T-helper 9 cell (primary cell): Measurements from ENCODE around the gene MKX.

Experiments used
- DNase-seq: peaks from one replicate; pipeline ENCODE4 v3.0.0-alpha.2; 2020
- total RNA-seq, 2 donors: gene quantifications; one replicate each; lab custom pipeline; 2026; lab: John Stamatoyannopoulos, UW

MKX gene, protein sequence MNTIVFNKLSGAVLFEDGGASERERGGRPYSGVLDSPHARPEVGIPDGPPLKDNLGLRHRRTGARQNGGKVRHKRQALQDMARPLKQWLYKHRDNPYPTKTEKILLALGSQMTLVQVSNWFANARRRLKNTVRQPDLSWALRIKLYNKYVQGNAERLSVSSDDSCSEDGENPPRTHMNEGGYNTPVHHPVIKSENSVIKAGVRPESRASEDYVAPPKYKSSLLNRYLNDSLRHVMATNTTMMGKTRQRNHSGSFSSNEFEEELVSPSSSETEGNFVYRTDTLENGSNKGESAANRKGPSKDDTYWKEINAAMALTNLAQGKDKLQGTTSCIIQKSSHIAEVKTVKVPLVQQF
- 0 to 0.56 reads per million in 2 donors for total RNA-seq

DNA sequence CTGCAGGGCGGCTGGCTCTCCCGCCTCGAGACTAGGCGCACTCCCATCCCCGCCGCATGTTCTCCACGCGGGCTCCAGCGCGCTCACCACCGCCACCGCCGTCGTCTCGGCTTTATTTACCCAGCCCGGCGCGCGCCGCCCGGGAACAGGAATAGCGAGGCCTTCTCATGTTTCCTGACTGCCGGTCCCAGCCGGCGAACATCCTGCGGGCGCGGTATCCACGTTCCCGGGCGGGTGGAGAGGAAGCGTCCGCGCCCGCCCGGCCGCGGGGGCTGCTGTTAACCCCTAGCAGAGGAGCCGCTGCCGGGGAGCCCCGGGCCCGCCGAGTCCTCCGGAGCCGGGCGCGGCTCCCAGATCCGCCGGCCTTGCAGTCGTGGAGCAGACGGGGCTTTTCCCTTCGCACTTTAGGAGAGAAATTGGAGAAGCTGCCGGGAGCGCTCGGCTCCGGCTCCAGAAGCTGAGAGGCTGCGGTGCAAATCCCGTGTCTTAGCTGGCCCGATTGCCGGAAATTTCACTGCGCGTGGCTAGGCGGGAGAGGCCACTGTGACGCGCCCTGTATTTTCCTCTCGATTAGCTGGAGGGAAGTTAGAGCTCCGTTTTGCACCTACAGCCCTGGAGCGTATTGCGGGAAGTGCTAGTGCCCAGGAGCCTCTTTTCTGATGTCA lies at the start of gene MKX:
Gene MKX (minus strand): TSS at position 88 of the 665 bp plus-strand sequence. CDS start 2,404 bp downstream, outside the sequence.
- DNase-seq: peak; percentile 17

DNA sequence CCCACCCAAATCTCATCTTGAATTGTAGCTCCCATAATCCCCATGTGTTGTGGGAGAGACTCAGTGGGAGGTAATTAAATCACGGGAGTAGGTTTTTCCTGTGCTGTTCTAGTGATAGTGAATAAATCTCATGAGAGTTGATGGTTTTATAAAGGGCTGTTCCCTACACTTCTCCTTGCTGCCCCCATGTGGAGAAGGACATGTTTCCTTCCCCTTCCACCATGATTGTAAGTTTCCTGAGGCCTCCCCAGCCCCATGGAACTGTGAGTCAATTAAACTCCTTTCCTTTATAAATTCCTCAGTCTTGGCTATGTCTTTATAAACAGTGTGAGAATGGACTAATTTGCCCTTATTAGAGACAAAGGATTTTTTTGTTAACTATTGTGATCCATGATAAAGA lies 48.5 kb upstream of the MKX start:
- no peak for DNase-seq

DNA sequence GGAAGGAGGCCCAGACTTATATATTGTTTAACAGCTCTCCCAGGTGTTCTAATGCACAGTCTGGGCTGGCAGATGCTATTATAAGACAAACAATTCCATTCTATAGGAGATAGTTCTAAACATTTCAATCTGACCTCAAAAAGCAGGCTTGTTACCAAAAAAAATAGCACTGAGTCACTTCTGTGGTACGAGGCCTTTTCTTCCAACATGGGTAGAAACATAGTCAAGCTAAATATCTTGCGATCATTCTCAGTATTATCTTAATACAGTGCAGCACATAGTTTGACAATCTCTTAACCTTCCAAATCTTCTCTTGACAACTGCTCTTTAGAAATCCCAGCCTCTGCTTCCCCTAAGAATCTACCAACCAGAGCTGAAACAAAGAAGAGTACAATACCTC lies 46.6 kb upstream of the MKX start:
- DNase-seq: no peak

DNA sequence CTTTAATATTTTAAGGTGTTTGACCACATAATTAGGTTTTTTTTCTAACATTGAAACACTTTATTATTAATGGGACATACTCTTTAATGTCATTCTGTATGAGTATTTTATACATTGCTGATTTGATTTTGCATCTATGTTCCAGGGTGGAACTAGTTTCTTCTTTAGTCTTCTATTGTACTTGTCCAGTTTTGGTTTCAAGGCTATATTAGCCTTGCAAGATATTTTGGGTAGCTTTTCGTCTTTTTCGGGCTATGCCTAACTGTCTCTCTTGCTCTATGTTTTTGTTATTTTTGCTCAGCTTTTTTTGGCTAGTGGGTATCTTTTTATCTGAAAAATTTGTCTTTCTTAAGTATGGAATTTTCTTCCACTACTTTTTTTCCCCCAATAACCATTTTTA lies 38.7 kb upstream of the MKX start:
- DNase-seq: no peak

DNA sequence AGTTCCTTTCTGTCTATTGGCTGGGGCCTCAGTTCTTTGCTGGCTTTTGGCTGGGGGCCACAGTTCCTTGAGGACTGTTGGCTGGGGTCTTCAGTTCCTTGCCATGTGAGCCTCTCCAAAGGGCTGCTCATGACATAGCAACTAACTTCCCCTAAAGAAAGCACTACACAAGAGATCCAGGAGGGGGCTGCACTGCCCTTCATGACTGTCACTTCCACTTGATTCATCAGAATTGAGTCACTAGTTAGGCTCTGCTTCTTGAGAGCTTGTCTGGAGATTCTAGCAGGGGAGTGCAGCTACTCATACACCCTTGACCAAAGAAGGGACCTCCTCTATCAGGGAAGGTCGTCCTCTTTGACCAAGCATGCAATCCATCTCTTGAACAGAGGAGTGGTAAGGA lies 38.0 kb upstream of the MKX start:
- DNase-seq: no peak

DNA sequence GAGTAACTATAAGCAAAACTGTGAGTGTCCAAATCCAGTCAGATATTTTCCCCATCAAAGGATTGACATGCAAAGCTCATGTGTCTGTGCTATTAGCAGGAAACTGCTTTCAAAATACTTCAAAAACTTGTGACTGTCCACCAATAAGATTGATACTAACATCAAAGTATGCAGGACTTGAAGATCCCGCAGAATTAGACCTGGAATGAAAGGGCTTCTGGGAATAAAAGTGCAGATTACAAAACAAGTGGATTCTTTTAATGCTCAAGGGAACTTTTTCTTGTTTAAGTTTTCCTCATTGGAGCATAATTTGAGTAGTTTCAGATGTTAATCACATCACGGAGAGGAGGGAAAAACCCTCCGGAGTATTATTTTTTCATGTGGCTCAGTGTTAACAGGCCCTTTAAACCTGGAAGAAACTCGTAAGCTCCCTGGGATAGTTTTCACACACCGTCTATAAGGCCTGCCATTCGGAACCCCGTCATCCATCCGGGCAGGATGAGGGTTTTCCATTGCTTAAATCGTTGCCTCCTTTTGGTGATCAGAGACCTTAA lies 33.9 kb upstream of the MKX start:
- no peak for DNase-seq

DNA sequence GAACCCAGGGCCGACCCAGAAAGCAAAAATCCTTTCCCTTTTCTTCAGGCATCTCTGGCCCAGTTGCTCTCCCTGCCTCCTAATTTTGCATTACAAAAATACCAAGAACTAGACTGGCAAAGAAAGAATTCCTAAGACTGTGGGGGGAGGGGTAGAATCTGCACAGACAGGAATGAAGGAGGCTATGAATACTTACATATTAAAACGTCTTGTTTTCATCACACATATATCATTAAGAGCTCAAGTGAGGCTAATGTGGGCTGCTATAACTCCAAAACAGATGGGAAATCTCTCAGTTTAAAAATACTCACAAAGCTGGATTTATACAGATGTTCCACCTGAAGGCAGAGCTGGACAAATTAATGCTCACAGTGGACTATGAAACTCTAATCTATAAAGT lies 29.2 kb upstream of the MKX start:
- DNase-seq: no peak

DNA sequence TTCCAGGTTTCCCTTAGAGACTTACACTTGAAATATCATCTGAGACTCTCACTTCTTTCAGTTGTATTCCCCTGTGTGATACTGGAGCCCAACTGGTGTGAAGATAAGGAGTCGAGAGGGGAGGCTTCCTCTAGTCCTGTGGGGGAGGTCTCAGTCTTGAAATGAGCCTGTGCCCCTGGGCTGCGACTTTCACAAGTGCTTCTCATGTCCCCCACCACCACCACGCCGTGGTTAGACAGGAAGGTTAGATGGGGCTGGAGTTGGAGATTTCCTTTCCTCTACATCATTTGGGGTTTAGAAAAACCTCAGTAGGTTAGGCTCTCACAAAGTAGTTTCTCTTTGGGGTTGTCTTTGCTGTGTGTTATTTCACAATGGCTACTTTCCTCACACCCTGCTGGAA lies 25.6 kb upstream of the MKX start:
- DNase-seq: no peak

DNA sequence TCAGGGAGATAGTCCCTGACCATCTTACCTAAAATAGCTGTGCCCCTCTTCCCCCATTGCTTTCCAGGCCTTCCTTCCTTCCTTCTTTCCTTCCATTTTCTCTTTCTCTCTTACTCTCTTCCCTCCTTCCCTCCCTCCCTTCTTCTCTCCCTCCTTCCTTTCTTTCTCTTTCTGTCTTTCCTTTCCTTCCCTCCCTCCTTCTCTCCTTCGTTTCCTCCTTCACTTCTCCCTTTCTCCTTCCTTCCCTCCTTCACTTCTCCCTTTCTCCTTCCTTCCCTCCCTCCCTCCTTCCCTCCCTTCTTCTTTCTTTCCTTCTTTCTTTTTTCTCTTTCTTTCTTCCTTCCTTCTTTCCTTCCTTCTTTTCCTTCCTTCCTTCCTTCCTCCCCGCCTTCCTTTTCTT lies 24.6 kb upstream of the MKX start:
- DNase-seq: no peak

DNA sequence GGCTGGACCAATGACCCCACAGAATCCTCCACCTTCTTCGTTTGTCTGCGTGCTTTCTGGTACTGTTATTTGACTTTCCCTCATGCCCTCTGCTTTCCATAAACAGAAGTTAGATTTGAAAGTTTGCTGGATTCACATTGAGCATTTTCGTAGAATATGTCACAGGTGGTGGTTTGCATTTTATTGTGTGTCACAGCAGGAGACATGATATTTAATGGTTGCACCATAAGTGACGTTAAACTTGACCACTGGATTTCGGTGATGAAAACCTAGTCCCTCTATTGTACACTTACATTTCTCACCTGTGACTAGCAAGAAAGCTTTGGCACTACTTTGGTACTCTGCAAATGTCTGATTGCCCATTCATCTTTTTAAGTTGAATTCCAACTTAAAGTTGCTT lies 15.2 kb upstream of the MKX start:
- DNase-seq: no peak

DNA sequence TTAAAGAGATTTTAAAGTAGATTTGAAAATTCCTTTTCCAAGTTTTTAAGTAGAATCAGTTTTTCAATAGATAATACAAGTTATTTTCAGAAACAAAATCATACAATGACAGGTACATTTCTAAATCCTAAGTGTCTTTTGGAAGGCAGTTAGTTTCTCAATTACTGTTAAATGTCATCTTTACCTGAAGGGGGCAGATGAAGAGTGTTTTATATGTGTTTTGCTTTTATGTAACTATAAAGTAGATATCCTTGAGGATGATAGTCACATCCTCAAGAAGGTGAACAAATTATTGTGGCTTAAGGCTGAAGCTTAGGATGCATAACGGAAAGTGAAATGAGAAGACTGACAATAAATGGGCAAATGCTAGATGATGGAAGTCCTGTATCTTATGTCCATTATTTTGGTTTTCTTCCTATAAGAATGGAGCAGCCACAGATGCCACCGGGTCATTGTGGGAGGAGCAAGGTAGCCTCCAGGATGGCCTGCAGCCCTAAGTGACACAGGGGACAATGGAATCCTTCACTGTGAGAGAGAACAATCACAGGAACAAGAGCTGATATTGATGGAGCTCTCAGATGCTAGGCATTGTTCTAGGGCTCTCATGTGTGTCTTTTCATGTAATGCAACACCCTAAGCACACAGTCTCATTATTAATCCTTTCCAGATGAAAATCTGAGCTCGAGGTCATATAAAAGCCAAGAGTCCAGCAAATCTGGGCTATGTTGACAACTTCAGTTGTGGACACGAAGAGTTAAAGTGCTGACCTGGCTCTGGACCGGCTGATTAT lies 14.1 kb upstream of the MKX start:
- no peak for DNase-seq

DNA sequence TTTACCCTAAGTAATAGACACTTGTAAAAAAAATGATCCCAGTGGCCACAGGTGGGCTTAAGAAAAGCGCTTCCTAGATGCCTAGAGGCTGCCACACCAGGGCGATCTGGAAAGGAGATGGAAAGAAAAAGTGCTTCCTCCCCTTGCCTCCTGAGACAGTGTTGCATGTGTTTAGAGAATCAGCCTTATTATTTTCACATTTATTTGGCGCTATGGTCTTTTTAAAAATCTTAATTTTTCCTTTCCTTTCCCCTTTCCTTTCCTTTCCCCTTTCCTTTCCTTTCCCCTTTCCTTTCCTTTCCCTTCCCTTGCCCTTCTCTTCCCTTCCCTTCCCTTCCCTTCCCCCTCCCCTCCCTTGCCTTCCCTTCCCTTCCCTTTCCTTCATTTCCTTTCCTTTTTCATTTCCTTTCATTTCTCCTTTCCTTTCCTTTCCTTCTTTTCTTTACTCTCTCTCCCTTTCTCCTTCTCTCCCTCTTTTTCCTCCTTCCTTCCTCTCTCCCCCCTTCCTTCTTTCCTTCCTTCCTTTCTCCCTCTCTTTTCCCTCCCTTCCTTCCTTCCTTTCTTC lies 7.1 kb upstream of the MKX start:
- no peak for DNase-seq

DNA sequence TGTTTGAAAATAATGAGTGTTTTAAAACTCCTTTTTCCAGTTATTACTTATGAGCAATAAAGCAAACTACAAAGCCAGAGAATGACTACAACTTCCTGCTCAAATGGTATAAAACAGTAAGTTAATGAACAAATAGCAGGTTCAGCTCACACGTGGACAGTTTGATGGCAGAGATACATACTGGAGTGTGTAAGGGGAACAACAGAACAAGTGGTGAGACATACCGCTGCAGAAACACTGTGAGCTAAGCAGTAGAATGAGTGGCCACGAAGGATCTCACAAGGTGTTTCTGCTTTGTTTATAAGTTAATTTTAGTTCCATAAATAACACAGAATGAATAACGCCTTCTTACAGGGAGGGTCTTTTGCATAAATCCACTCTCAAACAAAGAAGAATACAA lies 3.0 kb upstream of the MKX start:
- no peak for DNase-seq

DNA sequence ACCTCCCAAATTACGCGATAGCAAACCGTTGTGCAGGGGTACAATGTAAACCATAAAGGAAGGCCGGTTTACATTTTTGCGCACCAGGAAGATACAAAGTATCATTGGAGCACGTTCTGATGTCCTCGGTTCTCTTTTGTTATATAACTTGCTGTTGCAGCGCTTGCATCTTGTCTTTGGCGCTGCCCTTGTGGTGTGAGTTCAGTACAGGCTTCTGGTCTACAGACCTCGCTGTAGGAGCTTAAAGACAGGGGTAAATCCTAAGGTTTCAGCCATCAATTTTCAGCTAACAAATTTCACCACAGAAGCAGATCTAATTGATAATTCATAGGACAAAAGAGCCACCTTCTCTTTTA lies 1.5 kb upstream of the MKX start:
- no peak for DNase-seq

DNA sequence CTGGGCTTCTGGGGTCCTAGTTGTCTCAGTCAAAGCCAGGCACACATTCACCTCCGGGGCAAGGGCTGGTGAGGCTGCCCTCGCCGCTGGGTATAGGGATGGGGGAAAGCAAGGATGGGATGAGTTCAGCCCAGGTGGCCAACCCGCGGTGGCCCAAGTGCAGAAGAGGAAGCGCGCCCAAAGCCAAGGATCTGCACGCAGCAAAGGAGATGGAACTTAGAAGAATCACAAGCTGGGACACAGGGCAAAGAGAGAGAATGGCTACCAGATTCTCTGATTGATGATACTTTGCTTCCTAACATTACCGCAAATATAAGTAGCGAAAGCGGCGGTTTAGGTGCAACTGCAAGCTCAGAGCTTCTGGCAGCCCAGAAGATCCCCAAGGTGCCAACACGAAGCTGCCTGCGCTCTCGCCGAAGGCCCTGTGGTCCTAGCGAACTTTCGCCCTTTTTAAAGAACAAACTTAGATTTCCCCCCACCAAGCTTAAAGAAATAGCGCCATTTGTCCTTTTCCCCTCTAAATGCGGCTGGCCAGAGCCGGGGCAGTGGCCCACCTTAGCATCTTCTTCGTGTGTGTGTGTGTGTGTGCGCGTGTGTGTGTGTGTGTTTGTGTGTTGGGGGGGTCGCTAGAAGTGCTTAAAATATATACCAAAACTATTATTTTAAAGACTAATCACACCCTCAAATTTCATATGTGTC lies 927 bp upstream of the MKX start:
- DNase-seq: no peak

DNA sequence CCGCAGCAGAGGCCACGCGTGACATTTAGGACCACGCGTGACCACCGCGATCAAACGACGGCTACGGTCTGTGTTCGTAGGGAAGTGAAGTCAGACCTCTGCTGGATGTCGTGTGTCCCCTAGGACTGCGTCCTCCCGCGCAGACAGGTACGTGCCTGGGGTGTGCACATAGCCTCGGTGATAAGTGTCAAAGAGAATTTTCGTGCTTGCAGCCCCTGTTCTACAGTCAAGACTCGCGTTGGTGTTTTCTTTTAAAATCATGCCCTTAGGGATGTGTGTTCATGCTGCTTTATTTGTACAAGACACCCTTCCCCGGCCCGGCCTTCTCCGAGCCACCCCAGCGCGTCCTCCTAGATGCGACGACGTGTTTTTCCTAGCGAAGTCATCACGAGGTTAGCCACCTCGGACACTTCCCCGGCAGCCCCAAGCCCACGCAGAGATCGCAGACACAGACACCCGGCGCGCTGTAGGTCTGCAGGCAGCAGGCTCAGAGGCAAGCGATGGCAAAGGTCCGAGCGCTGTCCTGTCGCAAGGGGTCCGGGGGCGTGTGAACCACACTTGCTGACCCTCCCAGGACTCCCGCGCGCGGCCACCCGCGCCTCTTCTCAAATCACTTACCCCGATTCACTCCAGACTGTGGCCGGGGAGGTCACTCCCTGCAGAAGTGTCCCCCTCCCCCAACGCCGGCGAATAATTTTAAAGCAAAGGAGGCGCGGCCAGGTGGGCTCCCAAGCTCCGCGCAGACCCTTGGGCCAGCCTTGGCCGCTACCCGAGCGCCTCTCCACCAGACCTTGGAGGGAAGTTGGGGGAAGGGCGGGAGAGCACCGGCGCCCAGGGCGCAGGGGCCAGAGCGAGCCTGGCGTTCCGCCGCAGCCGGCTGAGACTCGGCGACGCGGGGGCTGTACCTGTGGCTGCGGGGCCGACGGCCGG lies 552 bp downstream of the MKX start:
- no peak for DNase-seq

DNA sequence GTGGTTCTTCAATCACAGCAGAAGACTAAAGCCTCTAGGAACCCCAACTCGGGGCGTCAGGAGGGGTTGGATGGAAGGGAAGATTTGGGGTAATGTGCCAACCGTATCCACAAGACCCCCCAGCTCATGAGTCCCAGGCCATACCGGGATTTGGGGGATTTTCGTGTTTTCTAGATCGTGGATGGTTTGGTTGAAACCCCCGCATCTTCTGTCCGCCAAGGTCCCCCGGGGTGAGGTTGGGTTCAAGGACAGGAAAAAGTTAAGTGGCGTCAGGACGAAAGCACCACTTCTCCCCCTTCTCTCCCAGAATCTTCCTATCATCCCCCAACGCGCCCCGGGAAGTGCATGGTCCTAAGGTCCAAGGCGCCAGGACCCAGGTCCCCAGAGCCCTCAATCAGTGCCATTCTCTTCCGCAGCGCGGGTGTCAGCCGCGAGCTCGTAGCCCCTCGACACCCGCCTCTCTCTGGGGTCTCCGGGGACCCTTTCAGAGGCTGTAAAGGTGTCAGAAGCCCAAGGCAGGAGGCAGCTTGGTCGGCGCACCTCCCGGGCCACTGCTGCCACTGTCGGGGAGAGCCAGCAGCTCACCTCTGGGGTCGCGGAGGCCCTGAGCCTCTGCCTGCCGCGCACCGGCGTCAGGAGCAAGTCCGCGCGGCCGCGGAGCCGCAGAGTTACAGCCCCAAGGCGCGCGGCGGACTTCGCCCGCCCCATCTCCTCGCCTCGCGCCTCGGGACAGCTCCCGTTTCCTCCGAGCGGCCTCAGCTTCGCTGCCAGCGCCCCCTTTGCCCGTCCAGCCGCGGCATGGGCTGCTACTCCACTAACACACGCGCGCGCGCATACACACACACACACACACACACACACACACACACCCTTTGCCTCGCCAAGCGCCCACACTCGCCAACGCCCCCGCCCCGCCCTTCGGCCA lies 1.5 kb downstream of the MKX start:
- DNase-seq: no peak

DNA sequence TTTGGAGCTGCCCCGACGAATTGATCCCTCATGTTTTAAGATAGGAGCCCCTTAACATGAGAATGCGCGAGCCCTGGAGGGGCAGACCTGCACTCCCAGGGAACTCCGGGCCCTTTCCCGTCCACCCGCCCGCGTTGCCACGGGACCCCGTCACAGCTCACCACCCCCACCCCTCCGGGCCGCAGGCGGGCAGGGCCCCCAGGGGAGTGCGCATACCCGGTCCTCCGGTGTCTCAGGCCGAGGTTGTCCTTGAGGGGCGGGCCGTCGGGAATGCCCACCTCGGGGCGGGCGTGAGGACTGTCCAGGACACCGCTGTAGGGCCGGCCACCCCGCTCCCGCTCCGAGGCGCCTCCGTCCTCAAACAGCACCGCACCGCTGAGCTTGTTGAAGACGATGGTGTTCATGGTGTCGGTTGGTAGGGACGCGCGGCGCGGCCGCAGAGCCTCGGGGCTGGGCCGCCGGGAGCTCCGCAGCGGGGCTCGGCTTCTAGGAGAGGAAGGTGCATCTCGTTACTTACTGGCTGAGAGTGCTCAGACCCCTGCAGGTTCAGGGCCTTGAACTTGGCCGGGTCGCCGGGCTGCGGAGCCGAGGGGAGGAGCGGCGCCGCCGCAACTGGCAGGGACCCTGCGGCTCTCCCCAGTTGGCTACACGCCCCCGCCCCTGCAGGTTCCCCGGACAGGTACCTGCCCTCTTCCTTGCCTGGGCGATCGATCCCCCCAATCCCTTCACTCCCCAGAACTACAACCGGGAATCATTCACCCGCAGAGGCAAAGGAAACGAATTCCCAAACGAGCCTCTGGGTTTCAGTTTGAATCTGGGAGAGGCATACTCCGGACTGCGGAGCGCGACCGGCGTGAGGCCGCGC lies 2.4 kb downstream of the MKX start:
- no peak for DNase-seq
